GM03348 (cell line): ENCODE results near the gene COG2.
A peak's percentile ranks its signal among the peaks of the same experiment; 100 is the strongest.

Experiments
- DNase-seq: peaks from one replicate; pipeline ENCODE4 v3.0.0; 2012; ENCODE audit warnings: low spot score

The COG2 gene

DNA sequence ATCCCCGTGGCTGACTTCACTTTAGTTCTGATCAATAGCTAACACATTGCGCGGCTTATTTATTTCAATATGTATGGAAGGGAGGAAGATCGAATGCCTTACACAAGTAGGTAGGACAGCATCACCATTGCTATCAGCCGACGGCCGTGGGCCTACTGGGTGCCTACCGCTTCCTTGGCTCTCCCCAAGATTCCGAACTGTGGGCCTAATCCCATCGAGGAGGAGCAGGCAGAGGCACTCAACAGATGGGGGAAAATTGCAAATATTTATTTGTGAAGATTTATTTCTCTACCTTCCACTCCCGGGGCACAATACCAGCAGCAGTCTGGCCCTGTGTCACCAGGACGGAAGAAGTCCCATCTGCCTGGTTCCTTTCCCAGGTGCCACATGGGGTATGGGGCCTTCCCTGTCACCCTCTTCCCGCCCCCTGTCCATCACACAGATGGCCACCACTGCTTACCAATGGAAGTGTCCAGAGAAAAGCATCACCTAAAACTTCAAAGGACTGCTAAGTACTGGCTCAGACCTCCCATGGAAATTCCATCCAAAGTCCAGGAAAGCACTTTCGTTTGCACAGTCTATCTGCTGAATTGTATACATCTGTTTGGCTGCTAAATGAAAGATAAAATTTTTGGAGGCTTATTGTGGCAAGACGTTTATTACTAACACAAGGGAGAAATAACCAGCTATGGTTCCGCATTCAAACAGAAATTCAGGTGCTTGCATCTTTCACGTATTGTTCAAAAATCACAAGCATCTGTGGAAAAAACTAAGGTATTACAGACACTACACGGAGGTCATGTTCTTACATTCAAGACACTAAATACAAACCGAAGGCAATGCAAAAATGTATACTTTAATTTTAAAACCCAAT is 59.9 kb downstream of the COG2 start:
- DNase-seq: no peak

DNA sequence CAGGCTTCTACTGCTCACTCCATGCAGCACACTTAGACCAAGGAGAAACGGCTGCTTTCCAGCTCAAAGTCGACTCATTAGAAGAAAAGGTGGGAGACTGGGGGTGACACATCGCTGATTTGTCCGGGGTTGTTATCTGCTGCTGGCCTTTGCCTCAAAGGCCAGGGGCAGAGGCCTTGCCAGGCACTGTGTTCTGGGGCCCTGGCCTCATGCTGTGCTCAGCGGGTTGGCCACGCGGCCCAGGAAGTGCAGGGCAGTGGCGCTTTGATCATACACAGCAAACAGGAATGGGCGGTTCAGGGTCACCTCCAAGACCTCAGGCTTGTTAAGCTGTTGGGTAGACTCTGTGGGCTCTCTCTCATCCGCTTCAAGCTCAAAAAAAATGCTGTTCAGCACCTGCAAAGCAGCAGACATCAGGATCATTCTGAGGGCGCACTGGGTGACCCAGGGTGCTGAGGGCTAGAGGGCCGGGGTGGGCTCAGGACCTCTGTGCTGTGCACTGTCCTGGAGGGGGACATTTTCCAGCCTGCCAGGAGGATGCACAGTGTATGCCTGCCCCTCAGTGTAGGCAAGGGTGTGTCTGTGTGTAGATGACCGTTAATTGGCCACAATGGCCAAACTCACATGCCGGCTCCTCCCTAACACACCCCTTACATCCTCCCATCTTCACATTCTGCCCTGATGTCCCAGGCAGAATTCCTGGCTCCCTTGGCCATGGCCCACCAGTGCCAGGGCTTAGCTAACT is 60.8 kb downstream of the COG2 start:
- DNase-seq: no peak

DNA sequence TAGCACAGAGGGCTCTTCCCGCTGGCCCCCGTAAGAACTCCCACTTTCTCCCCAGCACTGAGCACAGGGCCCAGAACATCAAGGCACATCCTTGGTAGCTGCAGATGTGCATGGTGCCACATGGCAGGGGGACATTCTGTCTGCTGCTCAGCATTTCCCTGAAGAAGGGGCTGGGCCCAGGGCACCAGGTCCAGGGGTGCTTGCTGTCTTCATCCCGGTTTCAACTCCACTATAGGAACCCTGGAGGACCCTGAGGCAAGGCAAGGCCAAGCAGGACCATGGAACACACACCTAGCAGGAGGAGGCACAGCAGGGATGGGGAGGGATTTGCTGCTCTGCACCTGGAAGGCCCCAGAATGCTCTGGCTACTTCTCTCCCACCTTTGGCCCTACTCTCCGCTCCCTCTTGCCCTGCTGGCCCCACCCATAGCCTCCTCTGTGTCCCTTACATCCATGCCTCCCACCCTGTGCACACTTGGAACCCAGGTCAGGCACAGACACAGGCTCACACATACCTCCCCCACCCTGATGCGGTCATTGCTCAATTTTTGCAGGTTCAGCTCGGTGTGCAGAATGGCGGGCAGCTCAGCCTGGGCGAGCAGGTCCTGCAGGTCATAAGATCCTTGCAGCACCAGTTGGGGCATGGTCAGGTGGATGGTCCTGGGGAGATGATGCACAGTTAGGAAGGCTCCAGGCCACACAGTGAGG is 61.6 kb downstream of the COG2 start:
- no peak for DNase-seq

DNA sequence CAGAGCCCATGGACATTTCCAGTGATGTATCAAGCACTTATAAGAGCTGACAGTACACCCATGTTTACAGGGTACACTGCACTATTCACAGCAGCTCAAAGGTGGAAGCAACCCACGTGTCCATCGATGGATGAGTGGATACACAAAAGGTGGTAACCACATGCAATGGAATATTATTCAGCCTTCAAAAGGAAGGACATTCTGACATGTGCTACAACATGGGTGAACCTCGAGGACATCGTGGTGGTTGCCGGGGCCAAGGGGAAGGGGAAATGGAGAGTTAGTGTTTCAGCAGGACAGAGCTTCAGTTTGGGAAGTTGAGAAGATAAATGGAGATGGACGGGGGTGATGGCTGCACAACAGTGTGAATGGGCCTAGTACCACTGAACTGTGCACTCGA is 62.5 kb downstream of the COG2 start:
- DNase-seq: no peak

DNA sequence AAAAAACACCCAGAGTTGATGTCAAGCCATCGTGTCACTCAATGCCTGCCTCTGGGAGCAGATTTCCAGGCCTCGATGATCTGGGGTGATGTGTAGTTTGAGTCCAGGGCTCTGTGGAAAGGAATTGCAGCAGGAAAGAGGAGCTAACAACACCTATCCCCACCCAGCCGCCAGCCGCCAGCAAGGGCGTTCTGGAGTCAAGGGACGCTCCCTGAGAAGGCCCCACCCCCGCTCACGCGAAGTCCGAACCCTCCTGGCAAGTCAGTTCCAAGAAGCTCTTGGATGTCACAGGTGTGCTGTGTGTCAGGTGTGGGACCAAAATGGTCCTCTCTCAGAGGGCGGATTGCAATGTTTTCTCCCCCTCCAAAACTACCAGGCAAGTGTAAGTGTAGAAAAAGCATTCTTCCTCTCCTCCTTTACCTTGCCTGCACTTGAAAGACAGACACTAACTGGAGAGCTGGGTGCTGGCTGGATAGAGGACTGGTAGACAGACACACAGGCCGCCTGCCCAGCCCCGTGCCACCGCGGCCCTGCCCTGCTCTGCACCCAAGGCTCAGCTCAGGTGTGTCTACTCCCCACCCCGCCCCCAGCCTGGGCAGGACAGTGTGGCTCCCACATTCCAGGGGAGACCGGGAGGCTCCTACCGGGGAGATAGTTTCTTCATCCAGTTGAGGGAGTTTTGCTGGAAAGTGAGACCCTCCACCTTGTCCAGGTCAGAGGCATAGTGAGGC is 63.2 kb downstream of the COG2 start:
- no peak for DNase-seq

DNA sequence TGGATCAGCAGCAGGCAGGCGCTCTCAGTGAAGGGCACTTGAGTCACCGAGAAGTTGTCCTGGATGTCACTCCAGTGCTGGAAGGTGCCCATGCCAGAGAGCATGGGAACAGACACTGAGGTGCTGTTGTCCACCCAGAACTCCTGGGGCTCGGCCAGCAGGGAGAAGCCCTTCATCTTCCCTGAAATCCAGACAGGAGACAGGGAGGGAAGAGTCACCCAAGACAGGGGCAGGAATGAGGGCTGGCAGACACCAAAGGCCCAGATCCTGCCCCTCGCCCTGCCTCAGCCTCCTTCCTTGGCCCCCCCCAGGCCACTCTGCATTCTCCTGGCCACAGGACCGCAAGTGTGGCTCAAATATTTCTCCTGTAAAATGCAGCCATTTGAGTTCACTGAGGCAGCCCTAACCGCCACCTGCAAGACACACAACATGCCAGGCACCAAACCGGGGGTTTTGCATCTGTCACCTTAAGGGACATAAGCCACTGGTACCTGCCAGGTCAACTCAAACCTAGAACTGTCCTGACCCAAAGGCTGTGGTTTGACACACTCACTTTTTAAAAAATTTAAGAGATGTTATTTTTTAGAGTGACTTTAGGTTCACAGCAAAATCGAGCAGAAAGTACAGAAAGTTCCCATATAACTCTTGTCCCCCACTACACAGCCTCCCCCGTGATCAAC is 63.9 kb downstream of the COG2 start:
- DNase-seq: no peak

DNA sequence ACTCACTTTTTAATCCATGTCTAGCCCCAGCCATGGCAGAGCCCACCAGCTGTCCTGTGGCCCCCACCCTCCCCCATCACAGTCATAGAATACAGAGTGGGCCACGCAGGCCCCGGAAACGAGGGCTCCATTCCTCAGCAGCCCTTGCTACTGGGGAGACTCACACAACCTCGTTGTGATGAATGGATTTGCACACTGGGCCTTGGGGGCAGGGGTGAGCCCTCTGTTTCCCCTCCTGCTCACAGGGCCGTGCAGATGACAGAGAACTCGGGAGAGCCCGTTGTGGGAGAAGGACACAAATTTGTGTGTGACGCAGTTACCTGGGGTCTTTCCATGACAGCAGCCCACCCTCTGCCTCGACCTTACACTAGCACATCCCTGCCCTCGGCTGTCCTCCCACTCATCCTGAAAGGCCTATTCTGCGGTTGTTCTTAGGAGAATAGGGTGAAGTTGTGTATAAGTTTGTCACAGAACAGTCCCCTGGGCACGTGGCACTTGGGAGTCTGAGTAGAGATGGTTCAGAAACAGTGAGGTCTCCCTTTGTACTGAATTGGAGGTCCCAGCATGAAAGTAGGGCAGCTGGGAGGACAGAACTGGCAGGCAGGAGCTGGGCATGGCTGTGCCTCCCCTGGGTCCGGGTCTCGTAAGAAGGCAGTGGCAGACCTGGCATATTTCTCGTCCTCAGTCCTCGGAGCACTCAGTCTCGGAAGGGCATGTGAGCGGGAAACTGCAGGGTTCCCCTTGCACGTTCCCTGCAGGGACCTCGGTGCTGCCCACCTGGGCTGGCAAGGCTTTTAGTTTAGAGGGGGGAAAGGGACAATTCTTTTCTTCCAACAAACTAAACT is 64.8 kb downstream of the COG2 start:
- DNase-seq: no peak

DNA sequence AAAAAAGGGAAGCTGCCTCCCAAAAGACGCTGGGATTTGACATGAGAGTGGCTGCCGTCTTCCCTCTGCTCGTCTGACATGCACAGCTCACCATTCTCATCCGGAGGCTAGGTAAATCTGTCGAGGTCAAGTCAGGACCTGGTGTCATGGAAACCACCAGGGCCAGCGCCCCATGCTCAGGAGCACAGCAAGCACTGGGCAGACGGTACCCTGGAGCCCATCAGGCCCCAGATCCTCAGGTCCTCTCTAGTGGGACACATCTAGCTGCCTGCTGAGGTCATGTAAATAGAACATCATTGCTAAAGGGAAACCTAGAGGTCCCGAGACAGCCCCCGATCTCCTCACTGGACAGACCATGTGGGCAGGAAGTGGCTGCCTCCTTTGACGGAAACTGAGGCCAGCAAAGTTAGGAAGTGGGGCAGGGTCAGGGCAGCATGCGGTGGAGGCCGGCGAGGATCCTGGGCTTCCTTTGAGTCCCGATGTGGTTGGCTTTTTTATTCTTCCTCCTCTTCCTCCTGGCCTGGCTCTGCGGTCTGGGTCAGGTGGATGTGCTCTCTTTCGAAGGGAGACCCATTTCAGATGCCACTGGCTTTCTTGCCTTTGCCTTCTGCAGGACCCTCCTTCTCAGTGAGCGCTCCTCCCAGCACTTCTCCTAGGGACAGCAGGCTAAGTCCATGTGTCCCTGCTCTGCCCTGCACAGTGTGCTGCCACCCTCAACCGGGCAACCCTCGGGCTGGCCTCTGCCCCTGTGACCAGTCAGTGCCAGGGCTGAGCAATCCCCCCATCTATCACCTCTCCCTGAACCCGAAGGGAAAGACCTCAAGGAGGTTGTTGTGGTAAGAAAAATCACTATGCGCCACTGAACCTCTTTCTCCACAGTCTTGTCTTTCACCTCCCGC is 65.7 kb downstream of the COG2 start:
- DNase-seq: no peak

DNA sequence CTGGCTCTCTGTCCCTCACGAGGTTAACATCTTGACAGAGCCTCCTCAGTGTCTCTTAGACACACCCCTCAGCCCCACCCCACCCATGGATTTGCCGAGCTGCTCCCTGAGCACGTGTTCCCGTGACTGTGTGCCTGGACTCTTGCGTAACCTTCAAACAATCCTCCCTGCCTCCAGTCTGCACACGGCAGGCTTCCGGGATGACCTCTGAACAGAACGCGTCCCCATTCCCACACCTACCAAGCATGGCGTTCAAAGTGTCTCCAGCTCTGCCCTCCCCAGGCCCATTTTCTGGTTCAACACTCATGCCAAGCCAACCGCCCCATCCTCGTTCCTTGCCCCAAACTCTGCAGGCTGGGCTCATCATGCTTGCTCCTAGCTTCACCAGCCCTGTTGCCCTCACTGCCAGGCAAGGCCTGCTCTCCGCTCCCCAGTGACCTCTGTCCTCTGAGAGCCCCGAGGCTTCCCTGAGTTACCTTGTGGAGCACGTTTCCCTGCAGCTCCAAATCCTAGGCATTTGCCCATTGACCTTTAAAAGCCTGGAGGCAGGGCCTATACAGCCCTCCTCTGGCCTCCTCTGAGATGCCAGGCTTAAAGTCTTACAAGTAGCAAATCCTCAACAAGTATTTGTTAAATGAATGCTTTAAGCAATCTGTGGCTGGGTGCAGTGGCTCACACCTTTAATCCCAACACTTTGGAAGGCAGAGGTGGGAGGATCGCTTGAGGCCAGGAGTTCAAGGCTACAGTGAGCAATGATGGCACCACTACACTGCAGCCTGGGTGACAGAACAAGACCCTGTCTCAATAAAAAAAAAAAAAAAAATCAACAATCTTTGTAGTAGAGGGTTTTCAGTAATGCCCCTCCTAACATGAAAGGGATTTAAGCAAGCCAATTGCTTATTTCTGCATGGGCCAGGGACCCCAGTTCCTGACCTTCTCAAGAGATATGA is 66.6 kb downstream of the COG2 start:
- DNase-seq: no peak

DNA sequence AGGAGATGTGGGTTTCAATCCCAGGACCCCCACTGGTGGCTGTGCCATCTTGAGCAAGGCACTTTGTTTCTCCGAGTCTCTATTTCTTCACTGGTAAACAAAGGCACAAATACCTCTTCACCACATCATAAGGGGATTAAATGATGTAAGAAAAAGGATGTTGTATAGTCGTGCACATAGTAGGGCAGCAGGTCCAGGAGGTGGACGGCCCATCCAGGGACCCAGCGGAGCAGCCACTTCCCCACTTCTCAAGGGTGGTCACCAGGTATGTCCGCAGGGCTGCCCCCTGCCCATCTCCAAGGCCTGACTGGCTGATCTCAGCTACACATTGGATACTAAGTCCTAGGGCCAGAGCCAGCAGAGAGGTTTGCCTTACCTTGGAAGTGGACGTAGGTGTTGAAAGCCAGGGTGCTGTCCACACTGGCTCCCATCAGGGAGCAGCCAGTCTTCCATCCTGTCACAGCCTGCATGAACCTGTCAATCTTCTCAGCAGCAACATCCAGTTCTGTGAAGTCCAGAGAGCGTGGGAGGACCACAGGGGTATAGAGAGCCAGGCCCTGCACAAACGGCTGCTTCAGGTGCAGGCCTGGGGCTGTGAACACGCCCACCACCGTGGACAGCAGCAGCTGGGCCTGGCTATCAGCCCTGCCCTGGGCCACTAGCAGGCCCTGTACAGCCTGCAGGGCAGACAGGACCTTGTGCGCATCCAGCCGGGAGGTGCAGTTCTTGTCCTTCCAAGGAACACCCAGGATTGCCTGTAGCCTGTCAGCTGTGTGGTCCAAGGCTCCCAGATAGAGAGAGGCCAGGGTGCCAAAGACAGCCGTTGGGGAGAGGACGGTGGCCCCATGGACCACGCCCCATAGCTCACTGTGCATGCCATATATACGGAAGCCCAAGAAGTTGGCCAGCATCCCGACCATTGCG is 67.6 kb downstream of the COG2 start:
- DNase-seq: no peak

DNA sequence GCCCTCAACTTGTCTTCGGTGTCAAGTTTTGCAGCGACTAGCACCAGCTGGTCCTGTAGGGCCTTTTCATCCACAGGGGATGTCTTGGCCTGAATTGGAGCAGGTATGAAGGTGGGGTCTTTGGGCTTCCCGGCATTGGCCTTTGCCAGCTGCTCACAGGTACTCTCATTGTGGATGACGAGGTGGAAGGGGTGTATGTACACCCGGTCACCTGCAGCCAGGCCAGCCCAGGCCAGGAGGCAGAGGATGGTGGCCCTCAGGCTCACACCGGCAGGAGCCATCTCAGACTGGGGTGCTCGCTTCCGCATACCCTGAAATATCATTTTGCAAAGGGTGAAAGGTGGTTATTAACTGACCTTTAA is 68.2 kb downstream of the COG2 start:
- no peak for DNase-seq

DNA sequence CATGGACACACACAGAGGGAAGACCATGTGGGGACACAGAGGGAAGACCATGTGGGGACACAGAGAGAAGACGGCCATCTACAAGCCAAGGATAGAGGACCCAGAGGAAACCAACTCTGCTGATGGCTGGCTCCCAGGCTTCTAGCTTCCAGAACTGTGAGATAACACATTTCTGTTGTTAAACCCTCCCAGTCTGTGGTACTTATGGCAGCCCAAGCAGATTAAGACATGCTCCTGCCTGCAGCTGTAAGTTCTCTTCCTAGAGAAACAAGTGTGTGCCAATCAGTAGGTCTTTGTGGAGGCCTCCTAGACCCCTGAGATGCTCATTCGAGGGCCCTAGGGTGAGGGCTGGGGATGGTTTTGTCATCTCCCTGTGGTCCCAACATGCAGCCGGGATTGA is 69.0 kb downstream of the COG2 start:
- DNase-seq: no peak

DNA sequence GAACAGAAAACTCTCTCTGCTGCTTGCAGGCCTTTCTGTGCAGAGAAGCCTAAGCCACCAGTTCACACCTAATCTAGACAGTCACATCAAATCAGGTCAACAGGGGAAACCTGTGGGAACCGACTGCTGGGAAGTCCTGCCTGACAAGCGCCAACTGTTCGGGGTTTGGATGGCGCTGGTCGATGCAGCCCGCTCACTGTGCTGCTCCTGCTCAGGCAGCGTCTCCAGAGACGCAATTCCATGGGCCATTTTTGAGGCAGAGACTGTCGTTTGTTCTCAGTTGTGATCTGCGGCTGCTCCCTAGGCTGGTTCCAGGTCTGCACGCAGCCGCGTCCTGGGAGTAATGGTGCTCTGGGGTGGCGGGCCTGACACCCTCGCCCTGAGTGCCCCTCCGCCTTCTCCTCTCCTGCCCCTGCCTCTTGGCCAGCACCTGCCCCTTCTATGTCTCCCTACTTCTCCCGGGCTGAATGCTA is 70.2 kb downstream of the COG2 start:
- DNase-seq: no peak

DNA sequence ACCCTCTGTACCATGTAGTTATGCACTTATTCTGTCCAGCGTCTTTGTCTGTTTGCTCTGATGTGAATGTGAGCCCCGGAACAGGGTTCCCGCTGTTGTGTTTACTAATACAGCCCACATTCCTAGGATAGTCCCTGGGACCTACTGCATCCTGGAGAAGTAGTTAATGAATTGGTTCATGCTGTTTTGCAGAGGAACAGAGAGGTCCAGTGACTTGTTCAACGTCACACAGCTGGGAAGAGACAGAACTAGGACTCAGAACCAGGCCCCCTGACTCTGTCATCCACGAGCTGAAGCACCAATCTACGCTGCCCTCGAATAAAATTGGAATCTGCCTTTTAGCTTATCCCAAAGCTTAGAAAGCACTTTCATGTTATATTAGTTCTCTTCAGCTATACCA is 70.9 kb downstream of the COG2 start:
- no peak for DNase-seq

DNA sequence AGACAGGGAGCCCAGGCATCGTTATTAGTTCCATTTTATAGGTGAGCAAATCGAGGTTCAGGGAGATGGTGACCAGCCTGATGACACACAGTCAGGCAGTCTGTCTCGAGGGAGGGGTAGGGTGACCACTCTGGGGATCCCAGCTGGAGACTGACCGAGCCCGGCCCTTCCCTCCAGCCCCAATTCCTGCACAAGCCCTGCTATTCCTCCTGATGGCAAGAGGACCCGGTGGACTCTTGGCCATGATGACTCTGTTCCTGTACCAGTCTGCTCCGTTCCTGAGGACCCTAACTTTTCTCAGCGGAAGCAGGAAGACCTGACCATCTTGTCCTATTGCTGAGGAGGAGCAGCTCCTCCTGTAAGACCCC is 71.2 kb downstream of the COG2 start:
- no peak for DNase-seq

DNA sequence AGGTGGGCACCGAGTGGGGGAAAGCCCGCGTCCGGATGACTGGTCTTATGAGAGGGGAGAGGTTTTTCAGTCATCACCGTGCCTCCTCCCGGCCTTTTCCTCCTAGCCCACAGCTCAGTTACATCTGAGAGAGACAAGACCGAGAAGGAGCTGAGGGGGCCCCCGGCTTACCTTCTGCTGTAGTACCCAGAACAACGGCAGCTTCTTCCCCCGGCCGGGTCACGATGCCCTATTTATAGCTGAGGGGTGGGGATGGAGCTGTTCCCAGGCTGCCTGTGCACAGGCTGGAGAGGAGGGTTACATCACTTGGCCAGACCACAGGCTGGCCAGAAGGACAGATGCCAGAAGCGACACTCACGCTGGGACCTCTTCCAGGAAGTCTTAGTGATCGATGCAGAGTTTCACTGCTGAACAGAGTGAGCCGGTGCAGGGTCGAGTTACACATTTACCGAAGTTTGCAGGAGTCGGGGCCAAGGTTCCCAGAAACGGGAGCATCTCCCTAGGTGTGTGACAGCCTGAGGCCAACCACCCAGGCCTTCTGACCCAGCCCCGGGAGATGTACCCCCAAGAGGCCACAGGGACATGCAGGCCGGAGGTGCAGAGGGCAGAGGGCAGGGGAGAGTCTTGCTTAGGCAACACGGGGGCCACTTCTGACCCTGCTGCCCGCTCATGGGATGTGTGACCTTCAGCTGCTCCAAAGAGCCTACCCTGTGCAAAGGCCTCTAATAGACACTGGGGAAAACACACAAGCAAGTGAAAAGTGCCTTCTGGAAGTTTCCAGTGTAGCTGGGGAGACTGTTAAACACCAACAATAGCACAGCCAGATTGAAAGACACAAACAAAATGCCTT is 71.9 kb downstream of the COG2 start, which contains the start of gene AGT:
Gene AGT, minus strand, starts transcription at position 208 of the 850 bp plus-strand sequence. CDS start 3,299 bp downstream, outside the sequence.
- peak; percentile 88 for DNase-seq
